GM19035 (cell line): ENCODE measurements around the gene CEP76.
A peak's percentile ranks its signal among the peaks of the same experiment; 100 is the strongest.

Source experiments
- ATAC-seq: cut with Tn5 transposase; IDR thresholded peaks from one replicate; pipeline ENCODE4 v1.9.1; 2021; ENCODE audit not compliant: unreplicated experiment

Gene CEP76

GRCh38 chr18:12711446-12711845 is 8.9 kb upstream of the CEP76 start:
- ATAC-seq, result no peak

DNA sequence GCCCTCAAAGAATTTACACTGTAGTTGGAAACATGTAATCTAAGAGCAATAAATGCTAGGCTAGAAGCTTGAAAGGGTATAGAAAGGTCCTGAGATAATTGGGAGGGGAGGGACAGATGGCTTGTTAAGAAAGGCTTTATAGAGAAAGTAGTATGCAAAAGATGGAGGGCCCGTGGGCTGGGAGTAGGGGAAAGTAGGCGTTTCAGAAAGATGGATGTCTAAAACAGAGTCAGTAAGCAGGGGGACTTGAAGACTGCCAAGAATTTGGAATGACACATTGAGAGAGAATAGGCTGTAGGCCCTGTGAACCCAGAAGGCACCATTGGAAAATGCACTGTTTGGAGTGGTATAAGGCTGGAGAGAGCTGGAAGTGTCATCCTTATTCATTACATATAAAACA is 1.1 kb upstream of the CEP76 start:
- ATAC-seq, result no peak

GRCh38 chr18:12703096-12703567 is 609 bp upstream of the CEP76 start:
- no peak for ATAC-seq

- ATAC-seq, result no peak
Observed at GRCh38 chr18:12701161-12701560, 1.4 kb downstream of the CEP76 start.

DNA sequence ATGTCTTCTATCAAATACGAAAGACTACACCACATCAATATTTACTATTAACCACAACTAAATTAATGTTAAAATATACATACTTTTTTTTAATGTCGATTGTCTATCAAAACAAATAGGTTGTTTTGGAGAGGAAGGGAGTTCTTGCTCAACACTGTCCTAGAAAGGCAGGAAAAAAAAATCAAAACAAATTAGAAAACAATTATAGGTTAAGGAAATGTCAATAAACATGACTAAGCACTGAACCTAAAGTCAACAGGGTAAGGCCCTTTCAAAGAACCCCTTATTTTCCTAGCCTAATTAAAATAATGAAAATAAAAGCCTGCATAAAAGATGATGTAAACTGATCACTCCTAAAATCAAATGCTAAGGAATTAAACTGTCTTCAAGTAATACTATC is 2.8 kb downstream of the CEP76 start:
- no peak for ATAC-seq

DNA sequence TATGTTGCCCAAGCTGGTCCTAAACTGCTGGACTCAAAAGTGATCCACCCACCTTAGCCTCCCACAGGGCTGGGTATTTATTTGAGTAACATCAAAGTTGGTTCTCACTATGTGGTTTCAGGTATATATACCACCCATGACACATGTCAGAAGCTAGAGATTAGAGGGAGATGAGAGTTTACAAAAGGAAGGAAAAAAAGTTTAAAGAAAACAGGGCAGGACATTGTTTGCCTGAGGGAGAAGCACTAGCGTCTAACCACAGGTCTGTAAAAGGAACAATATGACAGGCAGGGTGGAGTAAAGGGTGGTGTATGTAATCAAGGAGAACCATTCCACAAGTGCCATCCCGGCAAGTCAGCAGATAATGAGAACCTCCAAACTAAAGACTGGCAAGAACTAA is 8.5 kb downstream of the CEP76 start:
- no peak for ATAC-seq

DNA sequence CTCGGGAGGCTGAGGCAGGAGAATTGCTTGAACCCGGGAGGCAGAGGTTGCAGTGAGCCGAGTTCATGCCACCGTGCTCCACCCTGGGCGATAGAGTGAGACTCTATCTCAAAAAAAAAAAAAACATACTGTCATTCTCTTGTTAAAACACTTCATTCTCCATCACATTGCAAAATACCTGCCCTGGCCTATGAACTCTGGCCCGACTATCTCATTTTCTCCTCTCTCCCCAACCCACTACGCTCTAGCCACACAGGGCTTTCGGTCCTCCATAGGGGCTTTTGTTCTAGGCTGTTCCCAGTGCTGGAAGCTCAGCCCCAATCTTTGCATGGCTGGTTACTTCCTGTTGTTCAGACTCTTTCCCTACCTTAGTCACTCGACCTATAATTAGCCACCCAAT is 10.3 kb downstream of the CEP76 start:
- no peak for ATAC-seq

DNA sequence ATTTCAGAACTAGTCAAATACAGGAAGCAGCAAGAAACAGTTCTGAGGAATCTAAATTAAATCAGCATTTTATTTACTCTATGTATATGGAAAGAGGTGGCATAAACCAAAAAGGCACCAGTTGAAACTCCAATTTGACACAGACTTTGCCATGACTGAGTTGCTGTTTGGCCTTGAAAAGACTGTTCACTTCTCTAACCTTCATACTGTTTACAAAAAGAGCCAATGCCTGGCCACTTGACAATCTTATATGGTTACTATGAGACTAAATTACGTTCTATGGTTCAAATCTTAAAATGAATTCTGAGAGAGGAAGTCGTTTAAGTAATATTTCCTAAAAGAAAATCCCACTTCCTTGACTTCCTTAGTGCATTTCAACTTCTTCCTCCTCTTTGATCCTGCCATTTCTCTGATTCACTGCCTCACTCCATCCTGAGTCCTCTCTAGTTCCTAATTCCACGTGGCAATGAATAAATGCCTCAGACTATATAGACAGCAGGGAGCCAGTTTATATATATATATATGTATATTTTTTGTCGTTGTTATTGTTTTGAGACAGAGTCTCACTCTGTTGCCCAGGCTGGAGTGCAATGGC is 13.2 kb downstream of the CEP76 start:
- ATAC-seq, result no peak

DNA sequence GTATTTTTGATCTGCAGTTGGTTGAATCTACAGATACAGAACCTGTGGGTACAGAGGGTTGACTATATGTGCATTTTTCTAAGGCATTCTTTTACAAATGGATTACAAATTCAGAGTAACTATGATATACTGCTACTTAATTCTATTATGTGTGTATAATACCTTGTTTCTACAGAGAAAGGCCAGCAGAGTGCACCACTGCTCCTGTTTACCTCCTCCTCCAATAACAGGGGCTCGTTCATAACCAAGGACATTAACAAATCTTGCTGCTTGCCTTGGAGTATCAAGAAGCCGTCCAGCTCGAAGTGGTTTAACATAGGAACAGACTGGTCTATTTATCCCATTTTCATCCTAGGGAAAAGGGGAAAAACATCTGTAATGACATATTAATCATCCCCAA is 16.4 kb downstream of the CEP76 start:
- no peak for ATAC-seq

DNA sequence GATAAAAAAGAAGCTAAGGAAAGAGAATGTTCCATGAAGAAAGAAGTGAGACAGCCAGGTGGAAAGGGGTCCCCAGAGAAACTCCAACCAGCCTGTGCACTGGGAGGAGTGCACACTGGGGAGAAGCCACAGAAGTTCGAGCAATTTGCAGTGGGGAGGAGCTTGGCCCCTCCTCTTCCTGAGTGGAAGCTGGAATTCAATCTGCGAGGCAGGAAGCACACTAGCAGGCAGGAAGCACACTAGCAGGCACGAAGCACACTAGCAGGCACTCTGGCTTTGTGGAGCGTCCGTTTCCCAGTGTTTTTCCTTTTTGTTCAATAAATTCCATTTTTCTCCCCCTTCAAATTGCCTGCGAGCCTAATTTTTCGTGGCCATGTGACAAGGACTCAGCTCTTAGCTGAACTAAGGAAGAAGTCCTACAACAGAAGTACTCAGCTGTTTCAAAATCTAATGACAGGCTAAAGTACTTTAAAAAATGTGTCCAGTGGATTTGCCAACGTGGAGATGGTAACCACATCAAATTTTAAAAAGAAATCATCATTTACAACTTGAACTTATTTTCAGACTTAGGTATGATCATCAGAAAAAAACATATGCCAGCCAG is 23.2 kb downstream of the CEP76 start:
- no peak for ATAC-seq

DNA sequence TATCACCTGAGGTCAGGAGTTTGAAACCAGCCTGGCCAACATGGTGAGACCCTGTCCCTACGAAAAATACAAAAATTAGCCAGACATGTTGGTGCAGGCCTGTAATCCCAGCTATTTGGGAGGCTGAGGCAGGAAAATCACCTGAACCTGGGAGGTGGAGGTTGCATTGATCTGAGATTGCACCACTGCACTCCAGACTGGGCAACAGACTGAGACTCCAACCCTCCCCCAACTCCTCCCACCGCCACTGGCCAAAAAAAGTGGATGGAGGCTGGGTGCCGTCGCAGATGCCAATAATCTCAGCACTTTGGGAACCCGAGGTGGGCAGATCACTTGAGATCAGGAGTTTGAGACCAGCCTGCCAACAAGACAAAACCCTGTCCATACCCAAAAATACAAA is 34.5 kb downstream of the CEP76 start:
- ATAC-seq, result no peak

- ATAC-seq, result no peak
Observed at GRCh38 chr18:12659904-12660605, 42.5 kb downstream of the CEP76 start.

DNA sequence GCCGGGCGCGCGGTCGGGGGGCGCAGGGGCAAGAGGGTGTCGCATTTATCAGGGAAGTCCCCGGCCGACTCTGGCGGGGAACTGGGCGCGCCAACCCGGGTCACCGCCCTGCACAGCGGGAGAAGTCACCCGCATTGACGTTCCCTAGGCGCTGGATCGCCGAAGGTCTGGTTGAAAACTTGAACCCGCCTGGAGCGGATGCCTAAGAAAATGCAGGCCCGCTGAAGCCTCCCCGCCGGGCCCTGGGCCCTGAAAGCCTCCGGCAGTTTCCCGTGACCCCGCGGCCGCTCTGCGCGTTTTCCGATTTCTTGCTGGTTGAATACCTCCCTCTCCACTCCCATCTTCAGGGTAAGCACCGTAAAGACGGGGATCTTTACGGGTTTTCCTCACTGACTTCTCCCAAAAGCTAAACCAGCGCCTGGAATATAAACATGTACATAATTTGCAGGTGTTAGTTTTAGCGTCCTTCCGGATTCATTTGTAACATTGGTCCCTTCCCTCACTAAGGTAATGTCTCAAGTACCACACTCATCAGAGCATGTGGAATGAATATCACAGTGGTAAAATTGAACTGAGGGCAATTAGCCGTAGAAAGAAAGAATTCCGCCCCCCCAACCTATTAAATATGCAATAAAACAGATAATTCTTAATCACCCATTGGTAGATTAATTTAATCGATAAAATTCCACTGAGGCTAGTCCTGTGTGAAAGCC is 43.9 kb downstream of the CEP76 start:
- peak; percentile 19 for ATAC-seq

DNA sequence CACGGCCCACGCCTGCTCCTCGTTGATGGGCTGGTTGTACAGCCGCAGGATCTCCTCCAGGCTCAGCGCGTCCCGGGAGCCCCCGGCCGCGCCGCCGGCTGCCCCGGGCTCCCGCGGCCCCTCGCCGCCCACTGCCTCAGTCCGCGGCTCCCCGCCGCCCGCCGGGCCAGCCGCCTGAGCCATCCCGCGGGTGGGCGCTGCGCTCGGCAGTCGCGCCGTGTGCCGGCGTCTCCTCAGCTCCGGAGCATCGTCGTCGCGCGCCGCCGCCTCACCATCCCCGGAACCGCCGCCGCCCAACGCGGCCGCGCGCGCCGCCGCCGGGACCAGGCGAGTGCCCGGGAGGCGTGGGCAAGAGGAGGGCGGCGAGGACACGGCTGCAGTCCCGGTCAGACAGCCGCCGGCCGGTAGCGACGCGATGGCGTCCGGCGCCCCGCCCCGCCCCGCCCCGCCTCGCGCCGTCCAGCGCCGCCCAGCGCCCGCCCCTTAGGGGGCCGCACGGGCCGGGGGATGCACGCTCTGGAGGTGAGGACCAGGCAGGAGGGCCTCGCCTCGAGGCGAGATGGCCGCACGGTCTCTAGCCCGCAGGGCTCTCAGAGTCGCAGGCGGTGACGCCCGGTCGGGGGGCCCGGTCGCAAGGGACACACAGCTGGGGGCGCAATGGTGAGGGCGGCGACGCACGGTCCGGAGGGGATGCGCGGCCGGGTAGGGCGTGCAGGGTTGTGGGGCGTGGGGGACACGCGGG is 44.7 kb downstream of the CEP76 start, which contains the start of gene SPIRE1:
SPIRE1 (minus strand) TSS at position 424 of the 742 bp plus-strand sequence; CDS start at position 183, 241 bp downstream.
- ATAC-seq, result peak; percentile 63

- ATAC-seq, result peak; percentile 40
Observed at GRCh38 chr18:12656938-12657683, 45.4 kb downstream of the CEP76 start.

DNA sequence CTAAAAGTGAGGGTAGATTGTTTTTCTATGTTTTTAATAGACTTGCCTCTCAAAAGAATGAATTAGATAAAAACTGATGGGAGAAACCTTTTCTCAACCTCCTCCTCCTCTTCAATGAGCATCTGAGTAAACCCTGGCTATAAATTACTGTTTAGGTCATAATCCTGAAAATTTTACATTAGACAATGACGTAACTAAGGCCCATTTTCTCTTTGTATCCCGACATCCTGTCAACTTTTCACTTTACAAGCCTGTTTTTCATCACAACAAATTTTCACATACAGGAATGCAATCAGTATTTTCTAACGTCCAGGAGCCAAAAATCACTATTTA is 46.0 kb downstream of the CEP76 start:
- no peak for ATAC-seq

DNA sequence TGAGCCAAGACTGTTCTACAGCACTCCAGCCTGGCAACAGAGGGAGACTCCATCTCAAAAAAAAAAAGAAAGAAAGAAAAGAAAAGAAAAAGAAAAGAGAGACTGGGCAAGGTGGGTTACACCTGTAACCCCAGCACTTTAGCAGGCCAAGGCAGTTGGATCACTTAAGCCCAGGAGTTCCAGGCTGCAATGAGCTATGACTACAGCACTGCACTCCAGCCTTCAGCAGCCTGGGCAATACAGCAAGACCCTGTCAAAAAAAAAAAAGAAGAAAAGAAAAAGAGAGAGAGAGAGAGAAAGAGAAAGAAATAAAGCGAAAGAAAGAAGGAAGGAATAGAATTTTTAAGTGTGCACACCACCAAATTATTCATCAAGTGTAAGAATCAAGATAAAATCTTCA is 47.6 kb downstream of the CEP76 start:
- no peak for ATAC-seq

- no peak for ATAC-seq
Observed at GRCh38 chr18:12652861-12653401, 49.6 kb downstream of the CEP76 start.

DNA sequence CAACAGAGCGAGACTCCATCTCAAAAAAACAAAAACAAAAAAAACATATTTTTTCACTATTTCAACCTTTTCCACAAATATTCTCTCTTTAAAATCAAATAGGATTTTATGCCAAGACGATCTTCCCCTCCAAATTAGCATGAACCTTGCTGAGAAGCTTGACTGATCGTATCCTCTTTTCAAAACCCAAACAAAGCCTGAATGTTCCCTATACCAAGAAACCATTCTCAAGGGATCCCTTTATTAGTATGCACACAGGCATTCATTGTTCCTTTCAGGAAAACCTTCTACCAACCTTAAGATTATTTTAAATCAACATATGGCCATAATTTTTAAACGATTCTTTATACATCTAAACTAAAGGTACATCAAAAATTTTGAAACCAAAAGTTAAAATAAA is 50.9 kb downstream of the CEP76 start:
- no peak for ATAC-seq

GRCh38 chr18:12647773-12648172 is 54.8 kb downstream of the CEP76 start:
- no peak for ATAC-seq
